K562 (cell line): ENCODE measurements around the gene MYO3B.

ENCODE experiments used
- POLR2AphosphoS5 ChIP-seq: IDR thresholded peaks from 2 replicates; pipeline ENCODE4 v1.6.1; 2011; ENCODE audit warnings: mild to moderate bottlenecking, low read depth, low read length, moderate library complexity; ENCODE audit not compliant: control insufficient read depth, insufficient read depth
- RAD51 ChIP-seq: fragments of 450-650 bp; IDR thresholded peaks from 2 replicates; pipeline ENCODE4 v1.7.1; 2016; ENCODE audit warnings: low read depth, mild to moderate bottlenecking, borderline replicate concordance
- RFX5 ChIP-seq: IDR thresholded peaks from 2 replicates; pipeline ENCODE4 v1.6.1; 2011; ENCODE audit warnings: low read depth, mild to moderate bottlenecking, improper control_type of control experiment, low read length
- U2AF1 ChIP-seq: fragments of 200-400 bp; formaldehyde crosslinking; optimal IDR thresholded peaks from 2 replicates; pipeline ENCODE3; 2017; ENCODE audit warnings: mild to moderate bottlenecking, low read depth, low read length, moderate library complexity
- ZSCAN29 ChIP-seq: fragments of 450-650 bp; IDR thresholded peaks from 2 replicates; pipeline ENCODE4 v1.6.1; 2017

DNA sequence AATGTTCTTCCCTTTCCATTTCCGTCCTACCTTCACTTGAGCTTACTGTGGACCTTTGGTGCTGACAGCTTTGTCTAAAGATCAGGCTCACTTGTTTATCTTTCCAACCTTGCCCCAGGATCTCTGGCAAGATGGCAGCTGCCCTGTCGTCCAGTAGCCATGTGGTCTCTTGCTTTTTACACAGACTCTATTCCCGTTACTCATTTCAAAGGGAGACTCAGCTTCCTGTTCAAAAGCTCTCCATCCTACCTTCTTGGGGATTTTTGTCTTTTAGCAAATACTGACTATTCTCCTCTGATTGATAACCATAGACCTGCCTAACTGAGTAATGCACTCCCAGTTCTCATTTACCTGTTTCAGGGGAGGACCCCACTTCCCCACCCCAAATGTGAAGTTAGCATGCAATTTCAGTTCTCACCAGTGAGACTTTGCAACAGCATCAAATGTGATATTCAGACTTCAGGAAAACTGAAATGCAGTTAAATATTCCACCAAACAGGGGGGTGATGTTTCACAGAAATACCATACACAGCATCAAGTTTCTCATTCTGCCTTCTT lies 184.4 kb downstream of the MYO3B start:
- no peak for TF ChIP-seq U2AF1
- TF ChIP-seq RFX5: no peak
- no peak for TF ChIP-seq RAD51
- TF ChIP-seq ZSCAN29: no peak
- no peak for TF ChIP-seq POLR2AphosphoS5
